ENCODE results near the gene LRRC61. TPM values are rescaled to one million over a fixed set of nuclear protein-coding genes. Genes with fewer than 3 reads are reported as not detected.

The LRRC61 gene
- total RNA-seq, 2 experiments from 2014 or later = not detected

- no peak for DNase-seq (ENCODE audit: low spot score)
- no TSS peak for BruUV-seq (replicated peaks)
- no peak for TF ChIP-seq EZH2phosphoT487 (IDR thresholded peaks at IDR 0.05; ENCODE audit: borderline replicate concordance, low read depth, low read length)
- TF ChIP-seq CTCF (conservative IDR thresholded peaks at IDR 0.05; ENCODE audit: low read length) = no peak
- POLR2A ChIA-PET = interaction anchor here (1.0 kb wide), 2 partner anchors 16 to 23 kb away, joined by 3 to 8 read pairs; a partner anchor contains a TSS
- H3K4me2 ChIP-seq (ENCODE audit: low read length) = peak overlapping the region; percentile 74
- H3K9me2 ChIP-seq (ENCODE audit: insufficient read depth, low read length) = no peaks in the 10 kb centered on the region
- no peak overlapping the region for H2AFZ ChIP-seq (ENCODE audit: low read length)
- no peaks in the 10 kb centered on the region for H3K36me3 ChIP-seq (ENCODE audit: insufficient read depth, low read length)
- CTCF ChIA-PET (ENCODE audit: unreplicated experiment) = interaction anchor here (1.0 kb wide), 1 partner anchor 21 kb away, joined by 5 read pairs; no protein-coding TSS in a partner anchor
- peak overlapping the region; percentile 38 for H3K27ac ChIP-seq (ENCODE audit: low read depth, low read length, poor library complexity, severe bottlenecking)
- H4K20me1 ChIP-seq (ENCODE audit: insufficient read depth, low read length) = no peaks in the 10 kb centered on the region
- intact Hi-C loops (cut with micrococcal nuclease; ENCODE audit: unreplicated experiment) = no loop called here
- H3K9me3 ChIP-seq (ENCODE audit: low read length) = no peaks in the 10 kb centered on the region
- peak overlapping the region; percentile 40 for H3K4me3 ChIP-seq (ENCODE audit: low read depth, low read length, poor library complexity, severe bottlenecking)
- H3K4me1 ChIP-seq (ENCODE audit: insufficient read depth, low read length, poor library complexity, severe bottlenecking) = peaks cover 47% of the 10 kb centered on the region
- no peaks in the 10 kb centered on the region for H3K79me2 ChIP-seq (ENCODE audit: insufficient read depth, low read depth, low read length)
Observed at GRCh38 chr7:150382844-150383225, 59.7 kb downstream of the LRRC61 start.

- no peak overlapping the region for H3K27ac ChIP-seq (ENCODE audit: low read depth, low read length, poor library complexity, severe bottlenecking)
- H2AFZ ChIP-seq (ENCODE audit: low read length) = no peak overlapping the region
- H3K9me3 ChIP-seq (ENCODE audit: low read length) = no peaks in the 10 kb centered on the region
- no peak for TF ChIP-seq CTCF (conservative IDR thresholded peaks at IDR 0.05; ENCODE audit: low read length)
- no peaks in the 10 kb centered on the region for H3K9me2 ChIP-seq (ENCODE audit: insufficient read depth, low read length)
- intact Hi-C loops (cut with micrococcal nuclease; ENCODE audit: unreplicated experiment) = no loop called here
- H4K20me1 ChIP-seq (ENCODE audit: insufficient read depth, low read length) = no peaks in the 10 kb centered on the region
- ChIA-PET CTCF (ENCODE audit: unreplicated experiment) (interaction anchor here (1.0 kb wide), 1 partner anchor 20 kb away, joined by 5 read pairs; no protein-coding TSS in a partner anchor), POLR2A (interaction anchor here (1.0 to 1.3 kb wide), 2 partner anchors 9 to 17 kb away, joined by 3 read pairs; no protein-coding TSS in a partner anchor)
- H3K4me3 ChIP-seq (ENCODE audit: low read depth, low read length, poor library complexity, severe bottlenecking) = no peak overlapping the region
- peak overlapping the region; percentile 74 for H3K4me2 ChIP-seq (ENCODE audit: low read length)
- no peak for DNase-seq (ENCODE audit: low spot score)
- no TSS peak for BruUV-seq (replicated peaks)
- H3K36me3 ChIP-seq (ENCODE audit: insufficient read depth, low read length) = no peaks in the 10 kb centered on the region
- H3K4me1 ChIP-seq (ENCODE audit: insufficient read depth, low read length, poor library complexity, severe bottlenecking) = peaks cover 39% of the 10 kb centered on the region
- no peaks in the 10 kb centered on the region for H3K79me2 ChIP-seq (ENCODE audit: insufficient read depth, low read depth, low read length)
Observed at GRCh38 chr7:150383710-150384397, 60.7 kb downstream of the LRRC61 start.

All from OCI-LY7 (cell line).